OCI-LY3 (cell line): ENCODE results near the gene JAKMIP1.

Source experiments
- EZH2phosphoT487 ChIP-seq: fragments of 200-600 bp; shearing (Covaris generic); IDR thresholded peaks from 2 replicates; pipeline ENCODE4 v1.6.1; 2018; ENCODE audit warnings: antibody characterized with exemption, mixed run types, low read depth
- TF ChIP-seq, protein P1 (sequence below): fragments of 200-600, 300-600 bp; sonication (generic); IDR thresholded peaks from 2 replicates; pipeline ENCODE4 v1.5.1; 2014; ENCODE audit warnings: antibody characterized with exemption, low read length, low read depth

DNA sequence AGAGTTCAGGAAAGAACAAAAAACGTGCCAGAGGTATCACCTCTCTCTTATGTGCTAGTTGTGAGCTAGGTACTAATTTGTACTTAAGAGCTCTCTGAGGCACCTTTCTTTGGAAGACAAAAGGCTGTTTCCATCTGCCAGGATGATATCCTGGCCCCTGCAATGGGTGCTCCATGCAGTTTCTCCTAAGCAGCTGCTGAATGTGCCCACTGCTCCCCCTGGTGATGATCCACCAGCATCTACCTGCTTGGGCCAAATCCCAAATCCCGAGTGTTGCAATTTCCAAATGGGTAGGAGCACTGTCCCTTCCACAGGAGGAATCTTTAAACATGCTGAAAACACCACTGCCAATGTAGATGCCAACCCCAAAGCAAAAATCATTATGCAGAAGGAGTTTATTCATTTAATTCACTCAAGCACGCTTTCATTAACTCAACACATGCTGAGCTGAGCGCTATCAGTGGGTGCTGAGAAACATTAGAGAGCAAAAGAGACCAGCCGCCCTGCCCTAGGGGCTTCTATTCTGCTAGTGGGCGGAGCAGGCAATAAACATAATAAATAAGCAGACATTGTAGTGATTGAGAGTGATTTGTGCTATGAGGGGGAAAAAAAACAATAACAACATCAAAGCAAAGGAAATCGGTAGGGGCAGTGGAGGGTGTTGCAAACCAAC is 112.5 kb downstream of the JAKMIP1 start:
- no peak for TF ChIP-seq EZH2phosphoT487
- TF ChIP-seq, protein P1, sequence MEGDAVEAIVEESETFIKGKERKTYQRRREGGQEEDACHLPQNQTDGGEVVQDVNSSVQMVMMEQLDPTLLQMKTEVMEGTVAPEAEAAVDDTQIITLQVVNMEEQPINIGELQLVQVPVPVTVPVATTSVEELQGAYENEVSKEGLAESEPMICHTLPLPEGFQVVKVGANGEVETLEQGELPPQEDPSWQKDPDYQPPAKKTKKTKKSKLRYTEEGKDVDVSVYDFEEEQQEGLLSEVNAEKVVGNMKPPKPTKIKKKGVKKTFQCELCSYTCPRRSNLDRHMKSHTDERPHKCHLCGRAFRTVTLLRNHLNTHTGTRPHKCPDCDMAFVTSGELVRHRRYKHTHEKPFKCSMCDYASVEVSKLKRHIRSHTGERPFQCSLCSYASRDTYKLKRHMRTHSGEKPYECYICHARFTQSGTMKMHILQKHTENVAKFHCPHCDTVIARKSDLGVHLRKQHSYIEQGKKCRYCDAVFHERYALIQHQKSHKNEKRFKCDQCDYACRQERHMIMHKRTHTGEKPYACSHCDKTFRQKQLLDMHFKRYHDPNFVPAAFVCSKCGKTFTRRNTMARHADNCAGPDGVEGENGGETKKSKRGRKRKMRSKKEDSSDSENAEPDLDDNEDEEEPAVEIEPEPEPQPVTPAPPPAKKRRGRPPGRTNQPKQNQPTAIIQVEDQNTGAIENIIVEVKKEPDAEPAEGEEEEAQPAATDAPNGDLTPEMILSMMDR: peak; percentile 27; the same call in 1 of the 2 replicates
